NB4 (cell line): ENCODE measurements around the gene NAPA.

Source experiments
- MAX ChIP-seq: IDR thresholded peaks from 2 replicates; pipeline ENCODE4 v1.6.1; 2011; ENCODE audit warnings: low read depth, low read length
- POLR2A ChIP-seq: IDR thresholded peaks from 2 replicates; pipeline ENCODE4 v1.6.1; 2011; ENCODE audit warnings: mild to moderate bottlenecking; ENCODE audit not compliant: insufficient read length; ENCODE audit errors: extremely low read depth
- TF ChIP-seq, protein P1 (sequence below): IDR thresholded peaks from one replicate; pipeline ENCODE4 v1.5.1; 2012; ENCODE audit warnings: low read depth, low read length

GRCh38 chr19:47564081-47564480, 49.2 kb upstream of the NAPA start:
- TF ChIP-seq POLR2A = no peak
- TF ChIP-seq, protein P1, sequence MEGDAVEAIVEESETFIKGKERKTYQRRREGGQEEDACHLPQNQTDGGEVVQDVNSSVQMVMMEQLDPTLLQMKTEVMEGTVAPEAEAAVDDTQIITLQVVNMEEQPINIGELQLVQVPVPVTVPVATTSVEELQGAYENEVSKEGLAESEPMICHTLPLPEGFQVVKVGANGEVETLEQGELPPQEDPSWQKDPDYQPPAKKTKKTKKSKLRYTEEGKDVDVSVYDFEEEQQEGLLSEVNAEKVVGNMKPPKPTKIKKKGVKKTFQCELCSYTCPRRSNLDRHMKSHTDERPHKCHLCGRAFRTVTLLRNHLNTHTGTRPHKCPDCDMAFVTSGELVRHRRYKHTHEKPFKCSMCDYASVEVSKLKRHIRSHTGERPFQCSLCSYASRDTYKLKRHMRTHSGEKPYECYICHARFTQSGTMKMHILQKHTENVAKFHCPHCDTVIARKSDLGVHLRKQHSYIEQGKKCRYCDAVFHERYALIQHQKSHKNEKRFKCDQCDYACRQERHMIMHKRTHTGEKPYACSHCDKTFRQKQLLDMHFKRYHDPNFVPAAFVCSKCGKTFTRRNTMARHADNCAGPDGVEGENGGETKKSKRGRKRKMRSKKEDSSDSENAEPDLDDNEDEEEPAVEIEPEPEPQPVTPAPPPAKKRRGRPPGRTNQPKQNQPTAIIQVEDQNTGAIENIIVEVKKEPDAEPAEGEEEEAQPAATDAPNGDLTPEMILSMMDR = no peak
- no peak for TF ChIP-seq MAX
